GM12892 (cell line): ENCODE data around the gene ARFGAP2.

Experiments used
- POLR2A ChIP-seq: IDR thresholded peaks from 2 replicates; pipeline ENCODE4 v1.6.1; 2011; ENCODE audit warnings: low read depth, low read length, control low read depth
- TAF1 ChIP-seq: IDR thresholded peaks from 2 replicates; pipeline ENCODE4 v1.6.1; 2011; ENCODE audit warnings: low read depth, mild to moderate bottlenecking, control low read depth, low read length, borderline replicate concordance

- no peak for TF ChIP-seq TAF1
- TF ChIP-seq POLR2A, result no peak
Observed at GRCh38 chr11:47163193-47163592, 13.5 kb downstream of the ARFGAP2 start.
